ENCODE data around the gene SLC6A20. TPM values are rescaled to one million over a fixed set of nuclear protein-coding genes. Genes with fewer than 3 reads are reported as not detected.
"Not testable (repeated sequence)": the region's sequence is repeated elsewhere in the genome, so short reads cannot be mapped to it uniquely, and the experiment has no call there.

SLC6A20 gene
- total and polyA plus RNA-seq, 4 experiments from 2014 or later, result 0.41 TPM; not detected in 3

DNA sequence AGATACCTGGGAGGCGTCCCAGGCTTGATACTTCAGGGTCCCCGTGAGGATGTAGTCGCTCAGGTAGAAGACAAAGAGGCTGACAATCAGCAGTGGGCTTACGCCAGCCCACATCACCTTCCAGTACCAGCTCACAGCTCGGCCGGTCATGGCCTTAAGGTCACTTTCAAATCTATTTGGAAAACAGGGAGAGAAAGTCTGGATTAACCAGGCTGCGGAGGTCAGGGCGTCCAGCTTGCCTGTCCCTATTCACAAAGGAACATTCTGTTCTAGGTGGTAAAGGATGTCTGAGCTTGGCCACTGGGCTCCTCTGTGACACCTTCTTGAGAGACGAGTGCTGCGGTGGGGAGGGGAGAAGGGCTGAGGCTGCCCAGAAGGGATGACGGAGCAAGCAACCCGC is 36.5 kb downstream of the SLC6A20 start:
- no peaks in the 10 kb centered on the region for H3K9me3 Mint-ChIP-seq
- Histone ChIP-seq H3K4me1 (ENCODE audit: insufficient read depth, low read length) (no peaks in the 10 kb centered on the region), H3K4me3 (ENCODE audit: low read length in 2 of 2) (no peak overlapping the region), H3K27ac (ENCODE audit: low read depth, low read length) (no peak overlapping the region), H3K27me3 (ENCODE audit: insufficient read depth, low read length) (no peaks in the 10 kb centered on the region), H3K36me3 (ENCODE audit: insufficient read depth, low read length) (no peaks in the 10 kb centered on the region), H3K9me3 (ENCODE audit: control insufficient read depth in 1 of 2, low read length in 2 of 2) (no peaks in the 10 kb centered on the region)
- no peak for DNase-seq
- H3K36me3 Mint-ChIP-seq, result no peaks in the 10 kb centered on the region
- intact Hi-C loops (cut with micrococcal nuclease), result loop anchor here (10.0 kb wide), 1 partner anchor 615 kb away; the partner anchor contains the start of gene CCR5
- POLR2A ChIA-PET (ENCODE audit: partially characterized antibody), result interaction anchor here (1.1 kb wide), 1 partner anchor 170 kb away, joined by 3 read pairs; no protein-coding TSS in a partner anchor
- H3K27me3 Mint-ChIP-seq, result peaks cover 0 to 4% of the 10 kb centered on the region in 2 donors
- CTCF ChIA-PET (ENCODE audit: partially characterized antibody), result interaction anchor here (0.8 to 6.4 kb wide), 12 partner anchors 11 to 319 kb away, joined by 3 to 65 read pairs (median 4); partner anchors contain the start of gene CXCR6
- peaks cover 0 to 4% (median 3%) of the 10 kb centered on the region in 4 donors for H3K4me1 Mint-ChIP-seq
- H3K27ac Mint-ChIP-seq, result no peak overlapping the region
- H3K4me3 Mint-ChIP-seq, result no peak overlapping the region

DNA sequence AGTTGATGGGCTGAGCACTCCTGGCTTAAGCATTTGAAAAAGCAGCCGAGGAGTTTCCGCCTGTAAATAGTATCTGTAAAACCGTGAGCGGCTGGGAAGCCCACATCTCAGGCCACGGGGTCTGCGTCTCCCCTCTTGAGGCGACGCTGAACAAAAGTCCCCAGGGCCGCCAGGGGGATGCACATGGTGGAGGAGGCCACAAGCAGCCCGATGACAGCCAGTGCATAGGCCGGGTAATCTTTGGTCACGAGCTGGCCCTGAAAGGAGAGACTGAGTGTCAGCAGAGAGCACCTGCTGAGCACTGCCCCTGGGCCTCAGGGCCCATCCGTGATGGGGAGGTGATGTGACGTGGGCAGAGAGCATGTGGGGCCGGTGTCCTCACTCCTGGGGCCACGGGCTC is 37.5 kb downstream of the SLC6A20 start:
- Histone ChIP-seq H3K27me3 (ENCODE audit: insufficient read depth, low read length) (no peaks in the 10 kb centered on the region), H3K4me1 (ENCODE audit: insufficient read depth, low read length) (no peaks in the 10 kb centered on the region), H3K27ac (ENCODE audit: low read depth, low read length) (no peak overlapping the region), H3K9me3 (ENCODE audit: control insufficient read depth in 1 of 2, low read length in 2 of 2) (no peaks in the 10 kb centered on the region), H3K36me3 (ENCODE audit: insufficient read depth, low read length) (no peaks in the 10 kb centered on the region), H3K4me3 (ENCODE audit: low read length in 2 of 2) (no peak overlapping the region)
- H3K27me3 Mint-ChIP-seq, result no peaks in the 10 kb centered on the region
- H3K36me3 Mint-ChIP-seq, result peaks cover 0 to 6% of the 10 kb centered on the region in 2 donors
- H3K9me3 Mint-ChIP-seq, result no peaks in the 10 kb centered on the region
- POLR2A ChIA-PET (ENCODE audit: partially characterized antibody), result interaction anchor here (1.1 kb wide), 1 partner anchor 171 kb away, joined by 3 read pairs; no protein-coding TSS in a partner anchor
- no peak overlapping the region for H3K27ac Mint-ChIP-seq
- H3K4me1 Mint-ChIP-seq, result peaks cover 0 to 4% (median 3%) of the 10 kb centered on the region in 4 donors
- no peak for DNase-seq
- CTCF ChIA-PET (ENCODE audit: partially characterized antibody), result interaction anchor here (0.8 to 6.4 kb wide), 5 partner anchors 15 to 320 kb away, joined by 3 to 65 read pairs (median 5); no protein-coding TSS in a partner anchor
- intact Hi-C loops (cut with micrococcal nuclease), result no loop called here
- no peak overlapping the region for H3K4me3 Mint-ChIP-seq

DNA sequence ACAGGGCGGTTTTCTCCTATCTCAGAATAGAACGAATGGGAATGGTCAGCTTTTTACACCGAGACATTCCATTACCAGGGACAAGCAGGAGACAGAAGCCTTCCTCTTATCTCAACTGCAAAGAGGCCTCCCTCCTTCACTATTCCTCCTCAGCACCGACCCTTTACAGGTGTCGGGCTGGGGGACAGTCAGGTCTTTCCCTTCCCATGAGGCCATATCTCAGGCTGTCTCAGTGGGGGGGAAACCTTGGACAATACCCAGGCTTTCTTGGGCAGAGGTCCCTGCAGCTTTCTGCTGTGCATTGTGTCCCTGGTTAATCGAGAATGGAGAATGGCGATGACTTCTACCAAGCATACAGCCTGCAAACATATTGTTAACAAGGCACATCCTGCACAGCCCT is 39.2 kb downstream of the SLC6A20 start:
- H3K36me3 Mint-ChIP-seq, result peaks cover 0 to 12% of the 10 kb centered on the region in 2 donors
- H3K27ac Mint-ChIP-seq; intact Hi-C loops (cut with micrococcal nuclease); H3K27me3 ChIP-seq (ENCODE audit: insufficient read depth, low read length); H3K9me3 Mint-ChIP-seq; H3K27me3 Mint-ChIP-seq; CTCF ChIA-PET (ENCODE audit: partially characterized antibody); H3K4me3 ChIP-seq (ENCODE audit: low read length in 2 of 2); POLR2A ChIA-PET (ENCODE audit: partially characterized antibody); H3K36me3 ChIP-seq (ENCODE audit: insufficient read depth, low read length); DNase-seq; H3K9me3 ChIP-seq (ENCODE audit: control insufficient read depth in 1 of 2, low read length in 2 of 2); H3K4me3 Mint-ChIP-seq; H3K4me1 Mint-ChIP-seq; H3K4me1 ChIP-seq (ENCODE audit: insufficient read depth, low read length); H3K27ac ChIP-seq (ENCODE audit: low read depth, low read length): not testable (repeated sequence)

DNA sequence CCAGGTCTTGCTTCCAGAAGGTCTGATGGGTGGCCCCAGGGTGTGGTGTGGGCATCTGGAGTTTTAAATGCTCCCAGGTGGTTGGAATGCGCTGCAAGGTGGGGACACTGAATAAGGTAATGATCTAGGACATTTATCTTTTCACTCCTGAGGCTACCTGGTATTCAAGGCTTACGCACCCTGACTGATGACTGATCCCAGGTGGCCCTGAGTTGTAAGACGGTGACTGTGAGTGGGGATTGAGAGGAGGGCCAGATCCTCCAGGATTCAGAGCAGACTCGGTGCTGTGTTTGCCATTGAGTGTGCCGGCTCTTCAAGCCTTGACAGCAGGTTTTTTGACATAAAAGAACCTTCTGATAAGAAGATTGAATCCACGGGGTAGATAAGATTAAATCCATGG is 40.3 kb downstream of the SLC6A20 start:
- H3K36me3 Mint-ChIP-seq, result peaks cover 0 to 12% of the 10 kb centered on the region in 2 donors
- H3K4me3 Mint-ChIP-seq, result no peak overlapping the region
- intact Hi-C loops (cut with micrococcal nuclease), result no loop called here
- Histone ChIP-seq H3K9me3 (ENCODE audit: control insufficient read depth in 1 of 2, low read length in 2 of 2) (no peaks in the 10 kb centered on the region), H3K4me3 (ENCODE audit: low read length in 2 of 2) (no peak overlapping the region), H3K4me1 (ENCODE audit: insufficient read depth, low read length) (no peaks in the 10 kb centered on the region), H3K27ac (ENCODE audit: low read depth, low read length) (no peak overlapping the region), H3K36me3 (ENCODE audit: insufficient read depth, low read length) (no peaks in the 10 kb centered on the region), H3K27me3 (ENCODE audit: insufficient read depth, low read length) (no peaks in the 10 kb centered on the region)
- ChIA-PET POLR2A (ENCODE audit: partially characterized antibody) (no interaction called here), CTCF (ENCODE audit: partially characterized antibody) (interaction anchor here (1.3 kb wide), 1 partner anchor 173 kb away, joined by 6 read pairs; no protein-coding TSS in a partner anchor)
- H3K27me3 Mint-ChIP-seq, result no peaks in the 10 kb centered on the region
- no peaks in the 10 kb centered on the region for H3K9me3 Mint-ChIP-seq
- no peak for DNase-seq
- no peak overlapping the region for H3K27ac Mint-ChIP-seq
- no peaks in the 10 kb centered on the region for H3K4me1 Mint-ChIP-seq

DNA sequence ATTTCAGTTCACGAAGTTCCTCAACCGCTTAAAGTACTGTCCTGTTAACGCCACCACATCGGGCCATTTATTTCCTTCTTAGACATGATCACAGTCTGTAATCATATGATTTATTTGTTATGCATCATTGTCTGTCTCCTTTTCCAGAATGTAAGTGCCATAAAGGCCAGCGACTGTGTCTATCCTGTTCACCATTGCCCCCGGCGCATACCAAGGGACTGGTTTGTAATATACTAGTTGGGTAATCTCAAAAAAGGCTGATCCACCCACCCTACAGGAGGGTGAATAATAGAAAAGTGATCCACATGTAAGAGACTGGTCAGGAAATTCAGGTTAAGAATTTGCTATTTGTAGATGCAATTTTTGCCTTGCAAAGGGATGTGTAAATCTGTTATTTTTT is 41.9 kb downstream of the SLC6A20 start:
- Histone ChIP-seq H3K4me3 (ENCODE audit: low read length in 2 of 2) (no peak overlapping the region), H3K4me1 (ENCODE audit: insufficient read depth, low read length) (no peaks in the 10 kb centered on the region), H3K27me3 (ENCODE audit: insufficient read depth, low read length) (no peaks in the 10 kb centered on the region), H3K9me3 (ENCODE audit: control insufficient read depth in 1 of 2, low read length in 2 of 2) (no peaks in the 10 kb centered on the region), H3K36me3 (ENCODE audit: insufficient read depth, low read length) (no peaks in the 10 kb centered on the region), H3K27ac (ENCODE audit: low read depth, low read length) (no peak overlapping the region)
- Mint-ChIP-seq H3K27me3 (no peaks in the 10 kb centered on the region), H3K4me1 (no peaks in the 10 kb centered on the region), H3K36me3 (peaks cover 0 to 12% of the 10 kb centered on the region in 2 donors), H3K4me3 (no peak overlapping the region), H3K9me3 (no peaks in the 10 kb centered on the region), H3K27ac (peak overlapping the region in 1 of 7 donors; percentile 43)
- ChIA-PET POLR2A (ENCODE audit: partially characterized antibody) (no interaction called here), CTCF (ENCODE audit: partially characterized antibody) (interaction anchor here (1.3 kb wide), 1 partner anchor 175 kb away, joined by 6 read pairs; no protein-coding TSS in a partner anchor)
- intact Hi-C loops (cut with micrococcal nuclease), result no loop called here
- no peak for DNase-seq

DNA sequence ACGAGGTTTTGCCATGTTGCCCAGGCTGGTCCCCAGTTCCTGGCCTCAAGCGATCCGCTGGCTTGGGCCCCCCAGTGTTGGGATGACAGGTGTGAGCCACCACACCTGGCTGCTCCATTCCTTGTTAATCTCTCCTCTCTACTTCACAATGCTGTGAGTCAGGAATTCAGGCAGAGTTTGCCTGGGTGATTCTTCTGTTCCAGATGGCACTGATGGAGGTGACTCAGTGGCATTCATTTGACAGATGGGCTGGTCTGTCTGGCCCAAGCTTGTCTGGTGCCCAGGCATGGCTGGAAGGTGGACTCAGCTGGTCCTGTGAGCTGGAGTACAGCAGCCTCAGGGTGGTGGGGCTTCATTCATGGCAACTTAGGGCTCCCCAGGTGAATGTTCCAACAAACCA is 43.2 kb downstream of the SLC6A20 start:
- no peak overlapping the region for H3K4me3 ChIP-seq (ENCODE audit: low read length in 2 of 2)
- Mint-ChIP-seq H3K4me3 (no peak overlapping the region), H3K4me1 (no peaks in the 10 kb centered on the region), H3K27me3 (no peaks in the 10 kb centered on the region), H3K9me3 (no peaks in the 10 kb centered on the region), H3K27ac (no peak overlapping the region), H3K36me3 (peaks cover 1 to 15% of the 10 kb centered on the region in 2 donors)
- DNase-seq, result no peak
- H3K36me3 ChIP-seq (ENCODE audit: insufficient read depth, low read length), result no peaks in the 10 kb centered on the region
- H3K27ac ChIP-seq (ENCODE audit: low read depth, low read length), result no peak overlapping the region
- H3K9me3 ChIP-seq (ENCODE audit: control insufficient read depth in 1 of 2, low read length in 2 of 2), result no peaks in the 10 kb centered on the region
- POLR2A ChIA-PET (ENCODE audit: partially characterized antibody), result no interaction called here
- intact Hi-C loops (cut with micrococcal nuclease), result no loop called here
- H3K4me1 ChIP-seq (ENCODE audit: insufficient read depth, low read length), result no peaks in the 10 kb centered on the region
- CTCF ChIA-PET (ENCODE audit: partially characterized antibody), result interaction anchor here (0.6 kb wide), 1 partner anchor 736 kb away, joined by 3 read pairs; no protein-coding TSS in a partner anchor
- H3K27me3 ChIP-seq (ENCODE audit: insufficient read depth, low read length), result no peaks in the 10 kb centered on the region

DNA sequence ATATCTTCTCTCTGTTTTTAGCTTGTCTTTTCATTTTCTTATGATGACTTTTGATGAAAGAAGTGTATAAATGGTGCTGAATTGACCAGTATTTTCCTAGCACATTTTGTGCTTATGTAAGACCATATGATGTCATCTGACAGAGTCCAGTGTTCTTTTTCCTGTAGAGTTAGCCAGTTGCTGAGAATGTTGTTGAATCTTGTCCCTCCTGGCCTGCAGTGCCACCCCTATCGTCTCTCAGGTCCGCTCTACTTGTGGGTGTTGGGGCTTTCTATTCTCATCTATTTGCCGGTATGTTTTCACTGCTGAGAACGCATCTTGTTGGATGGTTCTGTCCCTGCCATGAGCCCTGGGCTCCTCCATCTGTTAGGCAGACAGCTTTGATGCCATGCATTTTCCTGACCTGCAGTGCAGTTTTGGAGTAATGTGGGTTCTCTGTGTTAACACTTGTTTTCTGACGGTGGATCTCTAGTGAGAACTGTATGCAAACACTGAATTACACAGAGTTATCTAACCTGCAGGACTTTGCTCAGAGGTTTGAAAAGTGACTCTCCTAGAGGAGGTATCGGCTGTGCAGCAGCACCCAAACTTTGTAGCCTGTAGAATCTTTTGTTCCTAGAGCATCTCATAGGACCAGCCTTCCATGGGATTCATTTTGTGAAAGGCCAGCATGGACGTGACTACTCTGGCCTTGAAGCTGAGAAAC is 44.6 kb downstream of the SLC6A20 start:
- H3K36me3 Mint-ChIP-seq, result peaks cover 7 to 21% of the 10 kb centered on the region in 2 donors
- no peaks in the 10 kb centered on the region for H3K9me3 Mint-ChIP-seq
- intact Hi-C loops (cut with micrococcal nuclease), result no loop called here
- no peak for DNase-seq
- H3K27ac Mint-ChIP-seq, result no peak overlapping the region
- H3K4me3 Mint-ChIP-seq, result no peak overlapping the region
- ChIA-PET POLR2A (ENCODE audit: partially characterized antibody) (no interaction called here), CTCF (ENCODE audit: partially characterized antibody) (no interaction called here)
- H3K27me3 Mint-ChIP-seq, result no peaks in the 10 kb centered on the region
- Histone ChIP-seq H3K36me3 (ENCODE audit: insufficient read depth, low read length) (peaks cover 6% of the 10 kb centered on the region), H3K4me3 (ENCODE audit: low read length in 2 of 2) (no peak overlapping the region), H3K4me1 (ENCODE audit: insufficient read depth, low read length) (no peaks in the 10 kb centered on the region), H3K27me3 (ENCODE audit: insufficient read depth, low read length) (no peaks in the 10 kb centered on the region), H3K9me3 (ENCODE audit: control insufficient read depth in 1 of 2, low read length in 2 of 2) (no peaks in the 10 kb centered on the region), H3K27ac (ENCODE audit: low read depth, low read length) (no peak overlapping the region)
- no peaks in the 10 kb centered on the region for H3K4me1 Mint-ChIP-seq
